K562 (cell line): ENCODE results near the gene OR52K1. TPM values are rescaled to one million over a fixed set of nuclear protein-coding genes. Genes with fewer than 3 reads are reported as not detected.

Experiments
- ATAC-seq: fragments of 200-7000 bp; cut with Tn5 transposase; 3 replicates; pipeline ENCODE4 v1.9.1; 2020; ENCODE audit warnings: moderate library complexity
- BruUV-seq: library from RNA; stranded (reverse); fragments of 400-500 nt; replicated peaks from 2 replicates; lab custom pipeline; 2021; lab: Mats Ljungman, UMichigan
- CTCF ChIA-PET: fragments of 300-600 bp; formaldehyde crosslinking; extraction: SDS; loops from one replicate; lab custom pipeline; 2021; ENCODE audit warnings: low intra/inter-chr PET ratio; lab: Yijun Ruan, JAX
- POLR2A ChIA-PET: fragments of 300-600, 350-650 bp; sonication (Branson Sonifier 250); formaldehyde crosslinking; extraction: SDS; loops from one replicate; lab custom pipeline; 2021; ENCODE audit warnings: antibody characterized with exemption, inconsistent platforms; lab: Yijun Ruan, JAX
- DNase-seq, 4 experiments: peaks; one replicate each; pipeline versions ENCODE4 v3.0.0 to v3.0.0-alpha.2; 2011 to 2018; ENCODE audit warnings: low spot score in 3 of 4, mixed read lengths in 3 of 4; ENCODE audit errors: extremely low read depth in 1 of 4
- FAIRE-seq: peaks from 2 replicates; lab custom pipeline; 2011; peaks lifted over from hg19 to GRCh38; lab: Jason Lieb, UNC
- H2AFZ ChIP-seq: 2 replicates; pipeline ENCODE4 v1.6.0; 2011; ENCODE audit warnings: low read depth, low read length, control low read depth, inconsistent platforms
- H3K27ac ChIP-seq: fragments of 200-600 bp; 3 replicates; pipeline ENCODE4 v1.8.0; 2011; ENCODE audit warnings: low read depth, mild to moderate bottlenecking, control low read depth, inconsistent platforms, low read length, moderate library complexity, mixed read lengths; ENCODE audit errors: extremely low read depth
- H3K27me3 ChIP-seq, 2 experiments: fragments of 300-600 bp in 1 of 2; 2 replicates in 1 of 2; 3 replicates in 1 of 2; pipeline versions ENCODE4 v1.6.0 to v1.8.0; 2011; ENCODE audit warnings: inconsistent platforms in 2 of 2, low read length in 2 of 2, mild to moderate bottlenecking in 1 of 2, mixed read lengths in 1 of 2, moderate library complexity in 1 of 2; ENCODE audit not compliant: control insufficient read depth in 2 of 2, insufficient read depth in 2 of 2
- H3K36me3 ChIP-seq: fragments of 300-600 bp; 3 replicates; pipeline ENCODE4 v1.8.0; 2011; ENCODE audit warnings: mild to moderate bottlenecking, low read length, inconsistent platforms; ENCODE audit not compliant: control insufficient read depth, insufficient read depth
- H3K4me1 ChIP-seq, 2 experiments: fragments of 200-600 bp in 1 of 2; replicated peaks in 1 of 2; 2 replicates in 1 of 2; 3 replicates in 1 of 2; pipeline versions ENCODE4 v1.5.1 to v1.8.0; 2011; ENCODE audit warnings: inconsistent platforms in 2 of 2, low read length in 2 of 2, mild to moderate bottlenecking in 1 of 2, mixed read lengths in 1 of 2, moderate library complexity in 1 of 2; ENCODE audit not compliant: control insufficient read depth in 2 of 2, insufficient read depth in 2 of 2
- H3K4me2 ChIP-seq: 2 replicates; pipeline ENCODE4 v1.6.1; 2011; ENCODE audit warnings: low read length, control low read depth, inconsistent platforms, mixed read lengths; ENCODE audit not compliant: insufficient read depth
- H3K4me3 ChIP-seq: fragments of 200-600 bp; sonication (generic), shearing (Covaris generic); 2 replicates; pipeline ENCODE4 v1.5.1; 2016; ENCODE audit warnings: control low read depth, inconsistent platforms
- H3K79me2 ChIP-seq: fragments of 200-600 bp; 3 replicates; pipeline ENCODE4 v1.8.0; 2011; ENCODE audit warnings: low read length, inconsistent platforms; ENCODE audit not compliant: control insufficient read depth, insufficient read depth
- H3K9ac ChIP-seq, 2 experiments: 2 replicates each; pipeline versions ENCODE4 v1.6.0 to v1.6.1; 2011; ENCODE audit warnings: low read depth in 2 of 2, low read length in 2 of 2, control low read depth in 1 of 2, inconsistent platforms in 1 of 2, mild to moderate bottlenecking in 1 of 2, mixed read lengths in 1 of 2; ENCODE audit not compliant: insufficient read depth in 1 of 2
- H3K9me1 ChIP-seq: one replicate; pipeline ENCODE4 v1.6.0; 2011; ENCODE audit warnings: inconsistent platforms, mild to moderate bottlenecking, low read length, moderate library complexity; ENCODE audit not compliant: control insufficient read depth, insufficient read depth
- H3K9me3 ChIP-seq: replicated peaks from 2 replicates; pipeline ENCODE4 v1.5.1; 2011; ENCODE audit warnings: low read depth, low read length, inconsistent platforms; ENCODE audit not compliant: control insufficient read depth, insufficient read depth
- H4K20me1 ChIP-seq: replicated peaks from 2 replicates; pipeline ENCODE4 v1.6.1; 2011; ENCODE audit warnings: low read length, inconsistent platforms, mixed read lengths; ENCODE audit not compliant: control insufficient read depth, insufficient read depth
- ARID4B ChIP-seq: sonication (generic); formaldehyde crosslinking; IDR thresholded peaks from 2 replicates; pipeline ENCODE4 v1.8.0; 2022; ENCODE audit warnings: mild to moderate bottlenecking, missing genetic modification reagents
- BHLHE40 ChIP-seq: IDR thresholded peaks from 2 replicates; pipeline ENCODE4 v1.6.1; 2011; ENCODE audit warnings: low read length, improper control_type of control experiment
- BRF1 ChIP-seq: IDR thresholded peaks from 3 replicates; pipeline ENCODE4 v1.6.1; 2011; ENCODE audit warnings: borderline replicate concordance, mild to moderate bottlenecking; ENCODE audit not compliant: insufficient read length; ENCODE audit errors: extremely low read depth
- CBFB ChIP-seq: sonication (generic); formaldehyde crosslinking; IDR thresholded peaks from 2 replicates; pipeline ENCODE4 v1.4.0; 2020; ENCODE audit warnings: mild to moderate bottlenecking, missing genetic modification reagents
- CREBBP ChIP-seq: IDR thresholded peaks from one replicate; pipeline ENCODE4 v1.6.1; 2012; ENCODE audit warnings: low read depth, mild to moderate bottlenecking, control low read depth, inconsistent platforms, low read length
- FOXA1 ChIP-seq: fragments of 450-650 bp; IDR thresholded peaks from 2 replicates; pipeline ENCODE4 v1.6.1; 2016; ENCODE audit warnings: mild to moderate bottlenecking, borderline replicate concordance
- NR2C1 ChIP-seq, 2 experiments: fragments of 450-650 bp; IDR thresholded peaks; 2 replicates each; pipeline ENCODE4 v1.6.1; 2017; ENCODE audit warnings: mild to moderate bottlenecking in 2 of 2, antibody characterized with exemption in 1 of 2, inconsistent platforms in 1 of 2, missing compliant biosample characterization in 1 of 2, missing genetic modification characterization in 1 of 2
- SRSF7 ChIP-seq: fragments of 200-400 bp; formaldehyde crosslinking; optimal IDR thresholded peaks from 2 replicates; pipeline ENCODE3; 2017; ENCODE audit warnings: mild to moderate bottlenecking, low read depth, low read length
- TRIM28 ChIP-seq: fragments of 450-650 bp; IDR thresholded peaks from 2 replicates; pipeline ENCODE4 v1.6.1; 2017
- TSHZ1 ChIP-seq: fragments of 250-450 bp; sonication (Bioruptor Pico); IDR thresholded peaks from 2 replicates; pipeline ENCODE4 v1.4.0; 2020; ENCODE audit warnings: mild to moderate bottlenecking, moderate library complexity
- ZNF263 ChIP-seq: sonication (generic); formaldehyde crosslinking; IDR thresholded peaks from 2 replicates; pipeline ENCODE4 v1.8.0; 2022; ENCODE audit warnings: mild to moderate bottlenecking, missing genetic modification reagents, borderline replicate concordance
- ZNF277 ChIP-seq: fragments of 250-450 bp; sonication (Bioruptor Pico); IDR thresholded peaks from 2 replicates; pipeline ENCODE4 v1.8.0; 2022; ENCODE audit warnings: inconsistent platforms, mild to moderate bottlenecking, moderate library complexity, borderline replicate concordance
- WGBS: fragments of 100-300 bp; shearing (Covaris generic); methylation state at CpG from one replicate; pipeline ENCODE4 v1.1.6; 2016; ENCODE audit warnings: low coverage, mixed read lengths; ENCODE audit not compliant: insufficient coverage; ENCODE audit errors: missing lambda C conversion rate; 5-methylcytosine and 5-hydroxymethylcytosine counted together
- in situ Hi-C: fragments of 300-500 bp; cut with MboI; formaldehyde crosslinking; loops from 4 replicates; pipeline ENCODE4 v1.15.0; 2018; ENCODE audit warnings: inconsistent platforms, mixed read lengths
- intact Hi-C: fragments of 100-400 bp; cut with micrococcal nuclease; formaldehyde crosslinking; loops from 2 replicates; pipeline ENCODE4 v1.14.2; 2022
- polyA plus RNA-seq, 8 experiments: library from polyadenylated mRNA; depleted of rRNA in 4 of 8; stranded (reverse) in 5 of 8; unstranded in 3 of 8; fragments of >200 nt; fragmentation: Nextera tagmentation in 2 of 8; fragmentation: Illumina TruSeq in 1 of 8; extraction: Ambion mirVana in 2 of 8; extraction: Trizol in 1 of 8; gene quantifications; 2 replicates each; pipeline versions ENCODE4 v1.2.1 to v1.2.3, GENCODE V29; 2011 to 2014; ENCODE audit warnings: inconsistent platforms in 1 of 8, missing spikeins in 1 of 8
- total RNA-seq, 7 experiments: library from RNA; depleted of rRNA in 6 of 7; stranded (reverse); fragments of >200 nt in 6 of 7; fragmentation: Illumina TruSeq in 2 of 7; extraction: Trizol in 2 of 7; gene quantifications; 2 replicates each; pipeline versions ENCODE4 v1.2.1 to v1.2.3, GENCODE V29; 2011 to 2021; ENCODE audit warnings: low replicate concordance in 1 of 7

The OR52K1 gene
- total and polyA plus RNA-seq, 9 of the 15 experiments (the other 6 are each of a cell fraction or from before 2014, with no cell fraction given) = not detected

- no peak for TF ChIP-seq BHLHE40
- TF ChIP-seq ZNF277 = no peak
- TF ChIP-seq ARID4B (CRISPR knock-in tag) = no peak
- TF ChIP-seq BRF1 = no peak
- TF ChIP-seq FOXA1 = no peak
Observed at GRCh38 chr11:4481240-4481582, 1.2 kb upstream of the OR52K1 start (continued).

GRCh38 chr11:4484310-4484709 lies 1.9 kb downstream of the OR52K1 start:
- no peak overlapping the region for H2AFZ ChIP-seq
- in situ Hi-C loops = no loop called here
- H3K9me3 ChIP-seq = no peaks in the 10 kb centered on the region
- no peaks in the 10 kb centered on the region for H3K36me3 ChIP-seq
- no TSS peak for BruUV-seq
- peaks cover 0 to 3% of the 10 kb centered on the region in 2 experiments; a peak in 2 of 5 replicates for H3K4me1 ChIP-seq
- H3K4me2 ChIP-seq = no peak overlapping the region
- ChIA-PET CTCF (no interaction called here), POLR2A (no interaction called here)
- FAIRE-seq = no peak
- H3K9ac ChIP-seq = no peak overlapping the region
- no peaks in the 10 kb centered on the region for H3K79me2 ChIP-seq
- 0% methylated on average over 4 of the region's 4 CpGs for WGBS
- ATAC-seq = no peak
- no peak overlapping the region for H3K27ac ChIP-seq
- intact Hi-C loops = no loop called here
- no peak for TF ChIP-seq CREBBP
- TF ChIP-seq TSHZ1 (CRISPR knock-in tag) = no peak
- no peak for TF ChIP-seq CBFB (CRISPR knock-in tag)
- TF ChIP-seq TRIM28 = no peak
- no peak for TF ChIP-seq NR2C1 (IDR thresholded peaks at IDR 0.05)
- no peak for TF ChIP-seq NR2C1 (tag; IDR thresholded peaks at IDR 0.05)
- no peak for TF ChIP-seq SRSF7
- no peak for TF ChIP-seq ZNF263 (CRISPR knock-in tag)
- no peak overlapping the region for H3K4me3 ChIP-seq
- H3K27me3 ChIP-seq = no peaks in the 10 kb centered on the region; a peak in 1 of 5 replicates
- no peaks in the 10 kb centered on the region for H3K9me1 ChIP-seq
- no peak for DNase-seq
- no peaks in the 10 kb centered on the region for H4K20me1 ChIP-seq
